Measurements from ENCODE around the gene CABYR.

Gene CABYR

DNA sequence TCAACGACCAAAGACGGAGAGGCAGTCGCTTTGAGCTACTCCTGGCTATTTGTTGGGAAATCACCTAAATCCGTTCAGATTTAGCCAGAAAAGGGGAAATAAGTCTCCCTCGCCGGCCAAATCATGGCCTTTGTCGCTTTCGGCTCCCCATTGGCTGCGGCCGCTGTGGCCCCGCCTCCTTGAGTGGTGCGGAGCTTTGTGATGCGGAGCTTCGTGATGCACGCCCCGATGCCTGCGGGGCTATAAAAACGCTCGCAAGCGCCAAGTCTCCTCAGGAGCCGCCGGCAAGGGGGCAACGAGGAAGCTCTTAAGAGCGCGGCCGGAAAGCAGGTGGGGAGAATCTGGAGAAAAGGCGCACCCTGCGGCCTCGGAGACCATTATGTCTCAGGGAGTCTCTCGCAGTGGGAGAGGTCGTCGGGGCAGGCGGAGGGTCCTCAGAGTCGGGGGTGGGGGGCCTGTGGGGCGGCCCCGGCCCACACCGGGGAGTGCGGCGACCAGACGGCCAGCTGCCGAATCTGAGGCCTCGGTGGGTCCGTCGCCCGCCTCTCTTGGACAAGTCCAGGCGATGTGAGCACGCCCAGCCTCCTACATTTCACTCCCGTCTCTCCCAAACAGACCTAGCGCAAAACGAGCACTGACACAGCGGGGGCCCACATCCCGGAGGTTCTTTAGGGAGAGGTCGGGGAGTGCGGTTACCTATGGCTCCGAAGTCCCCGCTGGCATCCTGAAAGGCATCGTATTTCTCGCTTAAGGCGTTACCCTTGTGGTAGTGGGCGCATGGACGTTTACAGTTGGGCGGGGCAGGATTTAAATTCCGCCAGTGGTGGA lies at the start of gene CABYR:
CABYR (plus strand) TSS at position 274 of the 828 bp plus-strand sequence. CDS start 4,053 bp downstream, outside the sequence.
- DNase-seq (ENCODE audit: low read depth in 2 of 2): peak; percentile 82 to 85
- peak within 1 kb of the TSS; percentile 65 to 74 for H3K4me3 ChIP-seq (replicated peaks in 1 of 2; ENCODE audit: low read depth in 2 of 2, low read length in 2 of 2)
- TF ChIP-seq, protein P1, sequence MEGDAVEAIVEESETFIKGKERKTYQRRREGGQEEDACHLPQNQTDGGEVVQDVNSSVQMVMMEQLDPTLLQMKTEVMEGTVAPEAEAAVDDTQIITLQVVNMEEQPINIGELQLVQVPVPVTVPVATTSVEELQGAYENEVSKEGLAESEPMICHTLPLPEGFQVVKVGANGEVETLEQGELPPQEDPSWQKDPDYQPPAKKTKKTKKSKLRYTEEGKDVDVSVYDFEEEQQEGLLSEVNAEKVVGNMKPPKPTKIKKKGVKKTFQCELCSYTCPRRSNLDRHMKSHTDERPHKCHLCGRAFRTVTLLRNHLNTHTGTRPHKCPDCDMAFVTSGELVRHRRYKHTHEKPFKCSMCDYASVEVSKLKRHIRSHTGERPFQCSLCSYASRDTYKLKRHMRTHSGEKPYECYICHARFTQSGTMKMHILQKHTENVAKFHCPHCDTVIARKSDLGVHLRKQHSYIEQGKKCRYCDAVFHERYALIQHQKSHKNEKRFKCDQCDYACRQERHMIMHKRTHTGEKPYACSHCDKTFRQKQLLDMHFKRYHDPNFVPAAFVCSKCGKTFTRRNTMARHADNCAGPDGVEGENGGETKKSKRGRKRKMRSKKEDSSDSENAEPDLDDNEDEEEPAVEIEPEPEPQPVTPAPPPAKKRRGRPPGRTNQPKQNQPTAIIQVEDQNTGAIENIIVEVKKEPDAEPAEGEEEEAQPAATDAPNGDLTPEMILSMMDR (IDR thresholded peaks at IDR 0.05; ENCODE audit: low read depth, low read length): no peak

DNA sequence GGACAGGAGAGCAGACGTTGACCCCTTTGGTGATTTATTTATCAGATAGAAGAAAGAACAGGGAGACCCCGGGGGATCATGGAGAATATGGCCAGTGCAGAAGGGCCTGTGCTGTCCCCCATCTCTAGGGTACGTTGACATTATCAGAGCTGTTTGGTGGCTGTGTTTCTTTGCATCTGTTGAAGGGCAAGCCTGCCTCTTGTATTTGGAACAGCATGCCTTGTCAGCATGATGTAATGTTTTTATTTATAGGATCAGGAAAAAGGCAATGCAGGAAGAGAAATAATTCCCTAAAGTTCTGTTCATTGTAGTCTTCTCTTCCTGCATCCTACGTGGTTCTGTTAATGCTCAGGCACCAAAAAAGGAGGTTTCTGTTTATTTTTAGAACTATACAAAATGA lies 49.8 kb upstream of the CABYR start:
- no peak overlapping the region for H3K4me3 ChIP-seq (replicated peaks in 1 of 2; ENCODE audit: low read depth in 2 of 2, low read length in 2 of 2)
- TF ChIP-seq, protein P1 (IDR thresholded peaks at IDR 0.05; ENCODE audit: low read depth, low read length): no peak
- DNase-seq (ENCODE audit: low read depth in 2 of 2): peak; percentile 15 to 20

- TF ChIP-seq, protein P1 (IDR thresholded peaks at IDR 0.05; ENCODE audit: low read depth, low read length): no peak
- no peak overlapping the region for H3K4me3 ChIP-seq (replicated peaks in 1 of 2; ENCODE audit: low read depth in 2 of 2, low read length in 2 of 2)
Observed at GRCh38 chr18:24089515-24090337, 49.1 kb upstream of the CABYR start.

DNA sequence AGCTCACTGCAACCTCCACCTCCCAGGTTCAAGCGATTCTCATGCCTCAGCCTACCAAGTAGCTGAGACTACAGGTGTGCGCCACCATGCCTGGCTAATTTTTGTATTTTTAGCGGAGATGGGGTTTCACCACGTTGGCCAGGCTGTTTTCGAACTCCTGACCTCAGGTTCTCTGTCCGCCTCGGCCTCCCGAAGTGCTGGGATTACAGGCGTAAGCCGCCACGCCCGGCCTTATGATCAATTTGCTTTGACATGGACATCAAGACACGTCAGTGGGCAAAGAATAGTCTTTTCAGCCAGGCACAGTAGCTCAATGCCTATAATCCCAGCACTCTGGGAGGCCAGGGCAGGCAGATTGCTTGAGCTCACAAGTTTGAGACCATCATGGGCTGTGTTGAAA lies 48.0 kb upstream of the CABYR start:
- no peak overlapping the region for H3K4me3 ChIP-seq (replicated peaks in 1 of 2; ENCODE audit: low read depth in 2 of 2, low read length in 2 of 2)
- TF ChIP-seq, protein P1 (IDR thresholded peaks at IDR 0.05; ENCODE audit: low read depth, low read length): no peak
- no peak for DNase-seq (ENCODE audit: low read depth in 2 of 2)

More at GRCh38 chr18:24089515-24090337, 49.1 kb upstream of the CABYR start:
- no peak for DNase-seq (ENCODE audit: low read depth in 2 of 2)

- no peak for DNase-seq (ENCODE audit: low read depth in 2 of 2)
- H3K4me3 ChIP-seq (replicated peaks in 1 of 2; ENCODE audit: low read depth in 2 of 2, low read length in 2 of 2): no peak overlapping the region
- TF ChIP-seq, protein P1 (IDR thresholded peaks at IDR 0.05; ENCODE audit: low read depth, low read length): no peak
Observed at GRCh38 chr18:24094561-24094960, 44.3 kb upstream of the CABYR start.

GRCh38 chr18:24095976-24096375 lies 42.9 kb upstream of the CABYR start:
- DNase-seq (ENCODE audit: low read depth in 2 of 2): peak in 1 of 2 donors; percentile 41
- TF ChIP-seq, protein P1 (IDR thresholded peaks at IDR 0.05; ENCODE audit: low read depth, low read length): no peak
- H3K4me3 ChIP-seq (replicated peaks in 1 of 2; ENCODE audit: low read depth in 2 of 2, low read length in 2 of 2): no peak overlapping the region
